Heart left ventricle (tissue), 13 donors: ENCODE data around the gene GRIA1.

ENCODE experiments used
- CTCF ChIP-seq, 12 donors: fragments of 200-600 bp; sonication (generic) in 4 of 12; IDR thresholded peaks; one replicate each; pipeline versions ENCODE4 v1.5.0 to v1.8.0; 2018 to 2022; ENCODE audit warnings: antibody characterized with exemption in 12 of 12, mild to moderate bottlenecking in 5 of 12
- POLR2A ChIP-seq, 2 donors: fragments of 450-650 bp; IDR thresholded peaks; one replicate each; pipeline ENCODE4 v1.6.1; 2017; ENCODE audit warnings: antibody characterized with exemption in 2 of 2, mild to moderate bottlenecking in 2 of 2, moderate library complexity in 2 of 2
- donor health status: ischemic (EF 13 %, LVEDD 7.1; RV severe dilation, severe dysfunction).
- donor health status: DM: no; HTN: yes; CAD: no.
- donor health status: DM: no; HTN: no; CAD: no.
- donor health status: ischemic (EF 25% LVEDD 6.9; RV normal size, moderate dysfunction).
- donor health status: ischemic (EF 25% LVEDD 5.7; RV mildly dilated, moderate dysfunction).
- donor health status: ischemic (EF 35%, LVEDD 5.7; RV mildly dilated, moderate dysfunction).
- donor health status: nonischemic (EF 11% LVEDD 7.7; RV severe dilation, severe dysfunction).
- donor health status: DM: yes; HTN: yes; CAD: no.
- donor health status: PGD.
- donor health status: ischemic (EF 29% LVEDD 5.4; RV normal size, mild dysfunction).
- donor health status: nonischemic (EF 23%, LVEDD 6.1; RV moderate dilation, normal function).

GRCh38 chr5:153748823-153749222 lies 258.4 kb downstream of the GRIA1 start:
- TF ChIP-seq CTCF (IDR thresholded peaks at IDR 0.05) (no peak), POLR2A (IDR thresholded peaks at IDR 0.05) (no peak)
